DLD1 (cell line): ENCODE results near the gene EVC.

Experiments used
- in situ Hi-C: cut with HindIII; loops from 2 replicates; pipeline ENCODE4 v1.10.0; 2017; ENCODE audit warnings: low sequenced_read_pairs

The EVC gene

DNA sequence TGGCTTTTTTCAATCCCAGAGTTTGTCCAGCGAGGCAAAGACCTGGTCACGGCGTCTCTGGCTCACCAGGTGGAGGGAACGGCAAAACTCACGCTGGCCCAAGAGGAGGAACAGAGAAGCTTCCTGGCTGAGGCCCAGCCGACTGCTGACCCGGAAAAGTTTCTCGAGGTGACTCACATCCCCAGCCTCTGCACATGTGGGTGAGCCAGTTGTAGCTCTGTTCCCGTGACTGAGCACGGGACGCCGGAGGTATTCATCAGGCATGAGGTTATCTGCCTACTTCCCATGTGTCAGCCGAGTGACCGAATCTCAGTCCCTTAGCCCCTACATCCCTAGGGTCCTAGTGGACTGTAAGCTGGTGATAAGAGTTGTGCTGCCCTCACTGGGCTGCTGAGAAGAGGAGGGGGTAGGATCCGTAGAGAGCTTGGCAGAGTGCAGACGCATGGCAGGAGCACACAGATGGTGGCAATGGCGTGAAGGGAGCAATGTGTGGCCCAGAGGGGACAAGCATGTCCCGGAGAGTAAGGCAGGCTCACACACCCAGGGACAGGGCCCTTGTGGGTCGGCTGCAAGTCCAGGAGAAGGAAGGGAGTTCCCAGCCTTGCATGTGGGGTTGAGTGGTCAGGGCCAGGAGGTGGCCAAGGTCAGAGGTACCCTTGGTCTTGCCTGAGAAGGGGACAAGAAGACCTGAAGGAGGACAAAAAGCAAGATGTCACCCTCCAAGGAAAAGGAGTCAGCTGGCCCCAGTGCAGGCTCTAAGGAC lies 42.9 kb downstream of the EVC start:
- in situ Hi-C loops, result no loop called here

DNA sequence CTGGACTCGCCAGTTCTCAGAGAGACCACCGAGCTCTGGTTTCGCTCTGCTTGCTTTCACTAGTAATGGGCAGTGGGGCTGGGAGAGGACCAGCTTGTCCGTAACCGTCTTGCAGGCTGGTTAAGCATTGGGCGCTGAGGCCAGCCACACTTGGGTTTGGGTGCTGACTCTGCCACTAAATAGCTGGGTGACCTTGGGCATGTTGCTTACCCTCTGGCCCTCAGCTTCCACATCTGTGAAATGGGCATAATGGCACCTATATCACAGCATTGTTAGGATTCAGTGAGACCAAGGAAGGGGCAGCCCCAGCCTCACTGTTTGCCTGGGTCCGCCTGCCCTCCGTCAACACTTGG lies 43.5 kb downstream of the EVC start:
- in situ Hi-C loops, result no loop called here

DNA sequence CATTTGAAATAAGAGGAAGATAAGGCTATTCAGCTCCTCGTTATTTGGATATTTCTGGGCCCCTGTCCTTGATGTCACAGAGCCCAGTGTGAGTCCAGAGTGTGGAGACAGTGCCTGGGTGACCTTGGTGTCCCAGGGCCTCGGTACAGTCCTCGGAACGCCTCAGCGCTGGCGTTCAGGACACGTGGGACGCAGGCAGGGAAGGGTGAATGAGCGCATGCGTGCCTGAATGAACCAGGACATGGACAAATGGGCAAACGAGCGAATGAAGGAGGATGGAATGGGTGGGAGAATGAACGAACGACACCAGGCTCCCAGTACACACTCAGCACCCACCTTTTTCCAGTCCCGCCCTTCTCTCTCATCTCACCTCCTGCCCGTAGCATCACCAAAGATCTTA lies 44.2 kb downstream of the EVC start:
- in situ Hi-C loops, result no loop called here

DNA sequence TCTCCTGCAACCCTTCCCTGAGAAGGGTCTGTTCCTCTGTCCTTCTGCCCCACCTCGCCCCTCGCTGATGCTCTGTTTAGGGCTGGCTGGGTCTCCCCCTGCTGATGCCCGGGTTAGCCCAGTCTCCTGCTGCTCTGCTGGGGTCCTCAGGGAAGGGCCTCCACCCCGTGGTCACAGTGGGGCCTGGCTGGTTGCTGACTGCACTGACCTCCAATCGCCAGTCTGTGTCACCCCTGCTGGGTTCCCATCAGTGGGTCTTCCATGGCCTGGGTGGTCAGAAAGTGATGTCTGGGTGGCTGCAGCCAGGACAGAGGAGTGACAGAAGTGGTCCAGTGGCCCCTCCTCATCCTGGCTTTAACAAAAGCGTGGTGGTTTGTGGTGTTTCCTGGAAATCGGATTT lies 44.7 kb downstream of the EVC start:
- in situ Hi-C loops, result no loop called here

DNA sequence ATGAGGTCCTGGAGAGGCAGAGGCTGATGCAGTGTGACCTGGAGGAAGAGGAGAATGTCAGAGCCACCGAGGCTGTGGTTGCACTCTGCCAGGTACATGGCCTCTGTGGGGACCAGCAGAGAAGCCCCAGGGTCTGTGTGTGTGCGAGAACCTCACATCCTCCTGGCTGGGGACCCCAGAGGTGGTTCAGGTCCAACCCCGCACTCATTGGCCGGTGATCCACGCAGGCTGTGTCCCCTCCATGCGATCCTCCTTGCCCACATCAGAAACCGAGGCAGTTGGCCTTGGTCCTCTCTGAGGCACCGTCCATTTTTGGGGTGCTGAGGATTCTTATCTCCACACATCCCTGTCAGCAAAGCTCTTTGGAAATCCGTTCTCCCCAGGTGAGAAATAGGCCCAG lies 45.3 kb downstream of the EVC start:
- in situ Hi-C loops, result no loop called here

DNA sequence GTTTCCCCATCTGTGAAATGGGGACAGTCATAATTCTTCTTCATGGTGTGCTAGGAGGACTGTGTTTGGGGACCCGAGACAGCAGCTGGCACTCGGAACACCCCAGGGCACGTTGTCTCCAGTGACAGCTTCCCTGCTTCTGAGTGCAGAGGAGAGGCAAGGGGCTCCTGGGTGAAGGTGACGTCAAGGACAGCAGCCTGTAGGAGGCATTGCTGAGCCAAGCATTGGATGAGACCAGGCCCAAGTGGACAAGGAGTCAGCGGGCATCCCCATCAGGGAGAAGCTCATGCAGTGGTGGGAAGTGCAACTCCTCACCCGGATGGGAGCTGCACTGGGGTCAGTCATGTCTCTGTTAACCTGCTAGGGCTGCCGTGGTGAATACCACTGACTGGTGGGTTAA lies 46.1 kb downstream of the EVC start:
- in situ Hi-C loops, result no loop called here

DNA sequence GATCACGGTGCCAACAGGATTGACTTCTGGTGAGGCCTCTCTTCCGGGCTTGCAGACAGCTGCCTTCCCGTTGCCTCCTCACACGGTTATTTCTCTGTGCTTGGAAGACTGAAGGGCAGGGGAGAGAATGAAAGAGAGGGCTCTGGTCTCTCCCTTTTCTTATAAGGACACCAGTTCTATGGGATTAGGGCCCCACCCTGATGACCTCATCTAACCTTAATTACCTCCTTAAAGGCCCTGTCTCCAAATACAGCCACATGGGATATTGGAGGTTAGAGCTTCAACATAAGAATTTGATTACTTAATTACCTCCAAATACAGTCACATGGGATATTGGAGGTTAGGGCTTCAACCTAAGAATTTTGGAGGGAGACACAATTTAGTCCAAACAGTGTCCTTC lies 46.5 kb downstream of the EVC start:
- in situ Hi-C loops, result no loop called here

DNA sequence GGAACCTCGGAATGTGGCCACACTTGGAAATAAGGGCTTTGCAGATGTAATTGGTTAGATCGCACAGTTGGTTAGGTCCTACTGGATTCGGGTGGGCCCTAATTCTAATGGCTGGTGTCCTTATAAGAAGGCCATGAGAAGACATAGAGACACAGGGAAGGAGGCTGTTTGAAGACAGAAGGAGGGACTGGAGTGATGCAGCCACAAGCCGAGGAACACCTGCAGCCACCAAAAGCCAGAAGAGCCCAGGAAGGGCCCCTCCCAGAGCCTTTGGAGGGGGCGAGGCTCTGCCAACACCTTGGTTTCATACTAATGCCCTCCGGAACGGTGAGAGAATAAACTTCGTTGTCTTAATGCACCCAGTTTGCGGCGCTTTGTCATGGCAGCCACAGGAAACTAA lies 47.0 kb downstream of the EVC start:
- in situ Hi-C loops, result no loop called here

DNA sequence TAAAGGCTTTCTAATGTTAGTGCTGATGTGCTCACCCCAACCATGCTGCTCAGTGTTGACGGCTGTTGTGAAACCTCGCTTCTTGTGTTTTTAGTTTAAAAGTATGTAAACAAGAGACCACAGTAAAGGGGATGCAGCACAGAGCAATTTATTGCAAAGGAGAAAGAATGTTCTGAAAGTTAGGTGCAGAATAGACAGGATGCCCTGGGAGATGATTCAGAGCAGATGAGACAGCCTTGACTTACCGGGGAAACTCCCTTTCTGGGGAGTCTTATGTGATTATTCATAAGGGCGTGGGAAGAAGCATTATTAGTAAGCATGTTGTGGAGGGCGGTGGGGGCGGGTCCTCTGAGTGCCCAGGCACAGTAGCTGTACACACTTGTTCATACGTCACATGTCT lies 47.7 kb downstream of the EVC start:
- in situ Hi-C loops, result no loop called here

DNA sequence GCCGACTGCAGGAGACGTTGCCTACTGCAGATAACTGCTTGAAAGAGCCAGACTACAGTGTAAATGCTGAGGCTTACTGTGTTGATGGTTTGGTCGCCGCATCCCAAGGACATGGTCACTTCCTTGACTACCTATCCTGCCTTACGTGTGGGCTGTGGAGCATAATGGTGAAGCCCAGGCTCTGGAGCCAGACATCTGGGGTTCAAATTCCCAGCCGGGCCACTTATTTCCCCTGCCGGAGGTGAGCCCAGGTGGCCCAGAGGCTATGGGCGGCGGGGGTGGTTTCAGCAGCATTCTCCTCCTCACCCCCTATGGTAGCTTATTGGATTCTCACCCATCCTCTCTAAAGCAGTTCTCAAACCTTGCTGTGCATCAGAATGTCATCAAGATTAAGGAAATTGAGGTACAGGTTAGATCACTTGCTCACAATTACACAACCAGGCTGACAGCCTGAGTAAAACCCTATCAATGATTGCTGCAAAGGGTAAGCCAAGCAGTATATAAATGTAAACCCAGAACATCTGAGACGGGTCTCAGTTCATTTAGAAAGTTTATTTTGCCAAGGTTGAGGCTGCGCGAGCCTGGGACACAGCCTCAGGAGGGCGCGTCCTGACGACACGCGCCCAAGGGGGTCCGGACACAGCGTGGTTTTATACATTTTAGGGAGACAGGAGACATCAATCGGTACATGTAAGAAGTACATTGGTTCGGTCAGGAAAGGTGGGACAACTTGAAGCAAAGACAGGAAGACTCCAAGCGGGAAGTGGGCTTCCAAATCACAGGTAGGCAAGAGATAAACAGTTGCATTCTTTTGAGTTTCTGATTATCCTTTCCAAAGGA lies 48.5 kb downstream of the EVC start:
- in situ Hi-C loops, result no loop called here

DNA sequence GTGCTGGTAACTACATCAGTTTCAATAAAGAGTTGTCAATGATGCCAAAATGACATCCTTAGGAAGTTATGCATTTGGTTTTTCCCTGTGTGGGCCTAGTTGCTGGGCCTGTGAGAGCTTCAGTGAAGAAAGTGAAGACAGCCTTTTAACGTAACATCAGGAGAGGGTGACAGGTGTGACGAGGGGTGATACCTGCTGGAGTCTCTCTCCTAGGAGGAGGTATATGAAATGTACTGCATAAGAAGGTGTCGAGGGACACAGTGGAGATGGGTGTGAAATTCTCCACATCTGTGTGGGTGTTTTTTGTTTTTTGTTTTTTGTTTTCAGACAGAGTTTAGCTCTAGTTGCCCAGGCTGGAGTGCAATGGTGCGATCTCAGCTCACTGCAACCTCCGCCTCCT lies 49.2 kb downstream of the EVC start:
- in situ Hi-C loops, result no loop called here

DNA sequence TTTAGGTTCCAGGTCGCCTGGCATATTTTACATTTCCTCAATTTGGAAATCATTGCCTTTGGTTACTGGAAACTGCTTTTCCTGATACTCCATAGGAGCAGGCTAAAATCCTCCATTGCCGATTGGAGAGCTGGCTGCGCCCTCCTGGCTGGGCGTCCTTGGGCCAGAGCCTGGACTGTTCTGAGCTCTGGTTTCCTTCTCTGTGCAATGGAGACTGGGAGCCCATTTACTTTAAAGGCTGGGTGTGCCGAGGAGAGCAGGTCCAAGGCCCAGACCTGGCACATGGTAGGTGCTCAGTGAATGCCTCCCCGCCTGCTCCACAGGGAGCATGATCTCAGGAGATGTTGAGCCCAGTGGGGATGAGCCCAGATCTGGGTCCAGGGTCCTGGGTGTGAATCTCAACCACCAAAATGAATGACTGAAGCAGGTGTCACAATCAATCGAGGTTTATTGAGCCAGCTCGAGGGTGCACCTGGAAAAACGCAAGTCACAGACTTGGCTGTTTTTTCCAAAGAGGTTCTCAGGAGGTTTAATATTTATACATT lies 50.0 kb downstream of the EVC start:
- in situ Hi-C loops, result no loop called here

DNA sequence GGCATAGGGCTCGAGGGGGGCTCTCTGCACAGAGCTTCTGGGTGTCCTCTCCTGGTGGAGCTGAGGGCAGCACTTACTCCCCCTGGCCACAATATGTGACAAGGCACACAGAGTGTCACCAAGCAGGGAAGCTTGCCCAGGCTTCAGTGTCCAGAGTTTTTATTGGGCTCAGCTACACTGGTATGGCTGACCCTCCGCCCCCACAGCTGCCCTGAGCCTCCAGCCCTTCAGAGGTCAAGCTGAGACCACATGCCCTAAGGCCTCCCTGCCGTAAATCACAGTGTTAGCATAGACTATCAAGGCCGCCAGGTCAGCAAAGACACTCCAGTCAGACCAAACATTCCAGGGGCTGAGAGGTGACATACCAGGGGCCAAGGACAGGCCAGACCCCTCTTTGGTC lies 59.0 kb downstream of the EVC start:
- in situ Hi-C loops, result no loop called here

DNA sequence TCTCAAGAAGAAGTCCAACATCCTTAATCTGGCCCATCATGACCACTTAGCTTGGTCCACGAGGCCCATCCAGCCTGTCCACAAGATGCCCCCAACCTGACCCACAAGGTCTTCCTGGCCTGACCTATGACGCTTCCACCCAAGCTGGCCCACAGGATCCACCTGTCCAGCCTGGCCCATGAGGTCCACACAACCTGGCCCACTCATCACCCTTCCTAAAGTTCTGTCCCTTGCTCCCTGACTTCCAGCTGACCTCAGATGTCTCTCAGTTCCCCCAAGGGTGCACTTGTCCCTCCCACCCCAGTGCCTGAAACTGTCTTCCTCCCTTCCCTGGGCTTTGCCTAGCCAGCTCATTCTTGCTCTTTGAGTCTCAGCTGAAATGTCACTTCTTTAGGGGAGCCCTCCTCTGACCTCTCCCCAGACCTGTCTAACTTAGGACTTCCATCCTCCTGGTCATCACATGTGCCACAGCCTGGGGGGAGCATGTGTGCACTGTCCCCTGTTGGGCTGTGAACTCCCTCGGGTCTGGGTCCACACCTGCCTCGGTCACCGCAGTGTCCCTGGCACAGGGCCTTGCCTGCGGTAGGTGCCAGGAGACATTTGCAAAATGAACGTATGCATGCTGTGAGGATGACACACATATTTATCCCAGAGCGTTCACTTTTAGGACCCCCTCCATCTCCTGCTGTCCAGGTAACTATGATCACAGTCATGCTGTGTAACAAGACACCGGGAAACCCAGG lies 61.7 kb downstream of the EVC start:
- in situ Hi-C loops, result no loop called here

DNA sequence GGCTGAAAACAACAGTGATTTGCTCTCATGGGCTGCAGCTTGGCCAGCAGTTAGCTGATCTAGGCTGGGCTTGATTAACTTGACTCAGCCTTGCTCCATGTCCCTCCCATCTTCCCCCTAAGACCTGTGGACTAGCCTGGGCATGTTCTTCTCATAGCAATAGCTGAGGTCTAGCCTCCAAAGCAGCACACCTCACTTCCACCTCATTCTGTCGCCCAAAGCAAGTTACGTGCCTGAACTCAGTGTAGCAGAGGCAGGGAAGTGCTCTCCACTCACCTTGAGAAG lies 62.2 kb downstream of the EVC start:
- in situ Hi-C loops, result no loop called here

DNA sequence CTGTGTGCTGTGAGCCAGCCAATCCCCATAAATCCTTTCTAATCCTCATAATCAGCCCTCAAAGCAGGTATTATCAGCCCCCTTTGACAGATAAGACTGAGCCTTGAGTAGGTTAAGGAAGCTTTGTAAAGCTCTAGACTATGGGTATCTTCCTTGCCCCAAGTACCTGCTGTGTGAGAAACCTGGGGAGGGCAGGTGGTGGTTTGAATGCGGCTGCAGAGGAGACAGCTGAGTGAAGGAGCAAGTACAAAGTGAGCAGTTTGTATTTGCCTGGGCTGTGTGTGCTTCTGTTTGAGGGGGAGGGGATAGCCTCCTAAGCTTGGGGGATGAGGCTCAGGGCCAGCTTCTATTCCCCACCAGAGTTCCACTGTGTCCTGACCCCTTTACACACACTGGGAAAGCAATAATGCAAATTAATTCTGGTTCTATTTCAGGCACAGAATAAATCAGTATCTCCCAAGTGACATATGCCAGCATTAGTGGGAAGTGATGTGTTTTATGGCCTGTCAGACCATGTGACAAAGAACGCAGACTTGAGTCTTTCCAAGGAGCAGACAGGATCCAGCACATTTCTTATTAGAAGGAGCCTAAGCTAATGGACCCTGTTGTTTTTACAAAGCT lies 63.5 kb downstream of the EVC start:
- in situ Hi-C loops, result no loop called here

DNA sequence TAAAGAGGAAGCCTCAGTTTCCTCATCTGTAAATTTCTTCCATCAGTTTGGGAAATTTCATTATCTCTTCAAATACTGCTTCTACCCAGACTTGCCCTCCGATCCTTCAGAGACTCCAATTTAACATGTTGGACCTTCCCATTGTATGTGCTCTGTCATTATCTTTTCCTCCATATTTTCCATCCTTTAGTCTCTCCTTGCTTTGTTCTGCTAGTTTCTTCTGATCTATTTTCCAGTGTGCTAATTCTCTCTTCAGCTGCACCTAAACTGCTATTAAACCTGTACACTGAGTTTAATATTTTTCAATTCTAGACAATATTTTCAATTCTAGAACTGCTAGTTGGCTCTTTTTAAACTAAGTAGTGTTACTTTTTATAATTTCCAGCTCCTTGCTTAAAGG lies 65.5 kb downstream of the EVC start:
- in situ Hi-C loops, result no loop called here

DNA sequence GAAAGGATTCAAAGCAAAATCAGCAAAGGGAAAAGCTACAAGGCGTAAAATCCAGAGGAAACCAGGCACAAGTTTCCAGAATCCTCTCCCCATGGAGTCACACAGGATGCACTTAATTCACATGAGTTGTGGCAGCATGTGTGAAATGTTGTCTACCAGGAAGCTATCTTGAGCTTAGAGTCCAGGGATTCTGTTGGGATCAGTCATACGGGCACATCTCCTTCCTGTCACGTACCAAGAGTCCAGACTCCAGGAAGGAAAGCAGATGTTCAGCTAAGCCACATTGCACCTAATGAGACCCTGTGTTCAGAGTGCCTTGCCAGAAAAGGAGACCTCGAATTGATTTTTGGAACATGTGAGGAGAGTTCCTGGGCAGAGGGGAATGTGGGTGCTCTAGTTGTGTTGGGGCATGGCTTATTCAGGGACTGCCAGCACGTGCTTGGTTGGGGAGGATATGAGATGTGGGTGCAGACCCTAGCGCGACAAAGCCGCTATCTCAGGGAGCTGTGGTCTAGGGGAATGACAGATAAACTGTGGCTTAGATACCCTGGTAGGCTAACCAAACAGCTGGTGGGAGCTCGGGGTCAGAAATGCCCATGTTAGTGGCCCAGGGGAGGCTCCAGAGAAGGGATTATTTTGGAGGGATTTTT lies 70.0 kb downstream of the EVC start:
- in situ Hi-C loops, result loop anchor here (5.0 kb wide), 1 partner anchor 94 kb away; no protein-coding TSS in a partner anchor

DNA sequence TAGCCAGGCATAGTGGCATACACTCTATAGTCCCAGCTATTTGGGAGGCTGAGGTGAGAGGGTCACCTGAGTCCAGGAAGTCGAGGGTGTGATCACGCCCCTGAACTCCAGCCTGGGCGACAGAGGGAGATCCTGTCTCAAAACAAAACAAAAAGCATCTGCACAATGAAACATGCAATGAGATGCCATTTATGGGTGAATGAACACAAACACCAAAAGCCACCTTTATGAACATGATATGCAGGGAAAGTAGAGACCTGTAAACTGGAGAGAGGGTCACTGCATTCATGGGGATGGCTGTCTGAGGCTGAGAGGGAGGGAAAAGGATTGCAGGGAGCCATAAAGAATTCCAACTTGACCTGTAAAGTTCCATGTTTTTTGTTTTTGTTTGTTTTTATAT lies 70.7 kb downstream of the EVC start:
- in situ Hi-C loops, result loop anchor here (5.0 kb wide), 1 partner anchor 94 kb away; no protein-coding TSS in a partner anchor

DNA sequence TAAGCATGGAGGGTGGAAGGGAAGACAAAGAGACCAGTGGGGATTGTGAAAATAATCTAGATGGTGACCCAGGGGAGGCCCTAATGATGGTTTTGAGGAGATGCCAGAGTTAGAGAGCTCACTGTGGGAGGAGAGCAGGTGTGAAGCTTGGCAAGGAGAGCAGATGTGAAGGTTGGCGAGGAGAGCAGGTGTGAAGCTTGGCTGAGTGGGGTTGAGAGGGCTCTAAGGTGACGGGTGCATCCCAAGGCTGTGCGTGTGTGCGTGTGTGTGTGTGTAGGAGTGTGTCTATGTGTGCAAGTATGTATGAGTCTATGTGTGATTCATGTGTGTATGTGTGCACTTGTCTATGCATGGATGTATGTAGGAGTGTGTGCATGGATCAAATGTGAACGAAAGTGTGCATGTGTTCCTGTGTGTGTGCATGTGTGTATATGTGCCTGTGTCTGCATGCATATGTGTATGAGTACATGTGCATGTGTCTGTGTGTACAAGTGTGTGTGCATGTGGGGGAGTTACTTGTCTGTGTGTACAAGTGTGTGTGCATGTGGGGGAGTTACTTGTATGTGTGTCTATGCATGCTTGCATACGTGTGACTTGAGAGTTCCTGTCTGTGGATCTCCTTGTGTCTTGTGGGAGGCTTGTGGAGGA lies 72.0 kb downstream of the EVC start:
- in situ Hi-C loops, result loop anchor here (5.0 kb wide), 1 partner anchor 96 kb away; no protein-coding TSS in a partner anchor
